Type B pancreatic cell (in vitro differentiated cells): ENCODE data around the gene UBE2A. TPM values are rescaled to one million over a fixed set of nuclear protein-coding genes. Genes with fewer than 3 reads are reported as not detected.

Source experiments
- DNase-seq: peaks from one replicate; pipeline ENCODE4 v3.0.0; 2021; ENCODE audit warnings: mixed read lengths; ENCODE audit not compliant: unreplicated experiment; ENCODE audit errors: extremely low spot score
- H3K27ac Mint-ChIP-seq: 2 replicates; pipeline ENCODE4 v1.8.0; 2021; ENCODE audit warnings: mild to moderate bottlenecking, mixed read lengths
- H3K27me3 Mint-ChIP-seq: 2 replicates; pipeline ENCODE4 v1.8.0; 2021; ENCODE audit warnings: mixed read lengths
- H3K36me3 Mint-ChIP-seq: 2 replicates; pipeline ENCODE4 v1.8.0; 2021; ENCODE audit warnings: mixed read lengths
- H3K4me1 Mint-ChIP-seq: one replicate; pipeline ENCODE4 v1.8.0; 2021; ENCODE audit warnings: mixed read lengths; ENCODE audit not compliant: unreplicated experiment
- H3K4me3 Mint-ChIP-seq: 2 replicates; pipeline ENCODE4 v1.8.0; 2021; ENCODE audit warnings: mild to moderate bottlenecking, mixed read lengths
- H3K9me3 Mint-ChIP-seq: 2 replicates; pipeline ENCODE4 v1.8.0; 2021; ENCODE audit warnings: mixed read lengths
- total RNA-seq: library from RNA; stranded (reverse); gene quantifications from 2 replicates; pipeline ENCODE4 v1.2.1, GENCODE V29; 2021; ENCODE audit warnings: low replicate concordance
- TF ChIP-seq, protein P1 (sequence below): fragments of 200-600 bp; sonication (generic); conservative IDR thresholded peaks from 2 replicates; pipeline ENCODE4 v1.5.0; 2021; ENCODE audit warnings: antibody characterized with exemption, mild to moderate bottlenecking

UBE2A gene
- total RNA-seq, 1 donor from 2014 or later = 54.1 TPM

- peaks cover 4% of the 10 kb centered on the region for H3K9me3 Mint-ChIP-seq
Measured at GRCh38 chrX:119604766-119605463, 30.6 kb downstream of the UBE2A start.

DNA sequence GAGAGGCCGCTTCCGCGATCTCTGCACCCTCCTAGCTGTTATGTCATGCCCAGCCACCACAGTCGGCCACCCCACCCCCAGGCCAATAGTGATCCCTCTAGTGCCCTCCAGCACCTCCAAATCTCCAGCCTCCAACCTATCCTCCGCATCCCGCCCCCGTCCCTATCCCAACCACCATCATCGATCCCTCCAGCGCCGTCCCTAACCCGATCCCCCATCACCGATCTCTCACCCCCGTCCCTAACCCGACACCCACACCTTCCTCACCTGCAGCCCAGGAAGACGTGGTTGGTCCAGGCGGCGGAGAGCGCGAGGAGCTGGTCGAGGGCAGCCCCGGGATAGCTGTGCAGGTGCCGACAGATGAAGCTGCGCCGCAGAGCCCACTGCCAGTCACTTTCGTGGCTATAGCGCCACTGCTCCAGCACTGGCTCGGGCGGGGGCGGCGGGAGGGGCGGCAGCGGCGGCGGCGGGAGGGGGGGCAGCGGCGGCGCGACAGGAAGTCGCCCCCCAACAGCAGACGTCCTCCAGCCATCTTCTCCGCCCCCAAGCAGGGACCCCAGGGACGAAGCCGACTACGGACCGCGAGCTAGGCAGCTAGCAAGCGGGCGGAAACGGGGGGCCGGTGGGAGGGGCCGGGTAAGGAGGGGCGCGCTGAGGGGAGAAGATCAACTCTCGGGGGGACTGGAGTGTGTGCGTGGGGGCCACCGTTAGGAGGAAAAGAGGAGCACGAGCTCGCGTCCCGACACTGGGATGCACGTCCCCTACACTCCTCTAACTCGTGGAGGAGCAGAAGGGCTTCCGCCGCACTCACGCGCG lies 31.3 kb downstream of the UBE2A start:
- Mint-ChIP-seq H3K4me3 (peak overlapping the region; percentile 96), H3K4me1 (peaks cover 8% of the 10 kb centered on the region), H3K36me3 (peaks cover 4% of the 10 kb centered on the region), H3K27ac (peak overlapping the region; percentile 93), H3K27me3 (no peaks in the 10 kb centered on the region), H3K9me3 (peaks cover 4% of the 10 kb centered on the region)
- TF ChIP-seq, protein P1, sequence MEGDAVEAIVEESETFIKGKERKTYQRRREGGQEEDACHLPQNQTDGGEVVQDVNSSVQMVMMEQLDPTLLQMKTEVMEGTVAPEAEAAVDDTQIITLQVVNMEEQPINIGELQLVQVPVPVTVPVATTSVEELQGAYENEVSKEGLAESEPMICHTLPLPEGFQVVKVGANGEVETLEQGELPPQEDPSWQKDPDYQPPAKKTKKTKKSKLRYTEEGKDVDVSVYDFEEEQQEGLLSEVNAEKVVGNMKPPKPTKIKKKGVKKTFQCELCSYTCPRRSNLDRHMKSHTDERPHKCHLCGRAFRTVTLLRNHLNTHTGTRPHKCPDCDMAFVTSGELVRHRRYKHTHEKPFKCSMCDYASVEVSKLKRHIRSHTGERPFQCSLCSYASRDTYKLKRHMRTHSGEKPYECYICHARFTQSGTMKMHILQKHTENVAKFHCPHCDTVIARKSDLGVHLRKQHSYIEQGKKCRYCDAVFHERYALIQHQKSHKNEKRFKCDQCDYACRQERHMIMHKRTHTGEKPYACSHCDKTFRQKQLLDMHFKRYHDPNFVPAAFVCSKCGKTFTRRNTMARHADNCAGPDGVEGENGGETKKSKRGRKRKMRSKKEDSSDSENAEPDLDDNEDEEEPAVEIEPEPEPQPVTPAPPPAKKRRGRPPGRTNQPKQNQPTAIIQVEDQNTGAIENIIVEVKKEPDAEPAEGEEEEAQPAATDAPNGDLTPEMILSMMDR = no peak
- DNase-seq = no peak

More at GRCh38 chrX:119604766-119605463, 30.6 kb downstream of the UBE2A start:
- DNase-seq = no peak
- Mint-ChIP-seq H3K27ac (peak overlapping the region; percentile 40), H3K36me3 (peaks cover 4% of the 10 kb centered on the region), H3K27me3 (no peaks in the 10 kb centered on the region), H3K4me1 (peaks cover 8% of the 10 kb centered on the region), H3K4me3 (peak overlapping the region; percentile 93)
- TF ChIP-seq, protein P1 = no peak

- Mint-ChIP-seq H3K9me3 (peaks cover 4% of the 10 kb centered on the region), H3K36me3 (peaks cover 4% of the 10 kb centered on the region), H3K27me3 (no peaks in the 10 kb centered on the region), H3K27ac (peak within 1 kb of the TSS; percentile 93), H3K4me1 (peaks cover 8% of the 10 kb centered on the region), H3K4me3 (peak within 1 kb of the TSS; percentile 96)
- peak; percentile 84 for DNase-seq
- TF ChIP-seq, protein P1 = no peak
Measured at GRCh38 chrX:119606280-119607017, 32.1 kb downstream of the UBE2A start, which contains the start of gene NKRF. Gene NKRF (minus strand): TSS chrX:119606424.

DNA sequence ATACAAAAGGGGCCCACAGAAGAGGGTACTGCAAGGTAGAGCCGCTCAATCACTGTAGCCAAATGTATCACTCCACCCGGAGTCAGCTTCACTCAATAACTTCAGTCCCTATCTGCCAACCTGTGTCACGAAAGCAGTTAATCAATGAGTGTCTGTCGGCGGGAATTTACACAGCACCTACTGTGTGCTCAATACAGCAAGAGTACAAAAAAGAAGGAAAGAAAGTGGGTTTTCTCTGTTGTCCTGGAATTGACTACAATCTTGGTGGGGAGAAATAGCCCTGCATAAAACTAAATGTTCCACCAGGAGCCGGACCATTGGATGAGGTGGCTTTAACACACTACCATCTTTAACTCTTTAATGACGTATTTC lies 32.6 kb downstream of the UBE2A start:
- Mint-ChIP-seq H3K4me3 (peak overlapping the region; percentile 96), H3K9me3 (peaks cover 4% of the 10 kb centered on the region), H3K27me3 (no peaks in the 10 kb centered on the region), H3K4me1 (peaks cover 8% of the 10 kb centered on the region), H3K27ac (peak overlapping the region; percentile 93), H3K36me3 (peaks cover under 1% of the 10 kb centered on the region)
- TF ChIP-seq, protein P1 = no peak
- no peak for DNase-seq

DNA sequence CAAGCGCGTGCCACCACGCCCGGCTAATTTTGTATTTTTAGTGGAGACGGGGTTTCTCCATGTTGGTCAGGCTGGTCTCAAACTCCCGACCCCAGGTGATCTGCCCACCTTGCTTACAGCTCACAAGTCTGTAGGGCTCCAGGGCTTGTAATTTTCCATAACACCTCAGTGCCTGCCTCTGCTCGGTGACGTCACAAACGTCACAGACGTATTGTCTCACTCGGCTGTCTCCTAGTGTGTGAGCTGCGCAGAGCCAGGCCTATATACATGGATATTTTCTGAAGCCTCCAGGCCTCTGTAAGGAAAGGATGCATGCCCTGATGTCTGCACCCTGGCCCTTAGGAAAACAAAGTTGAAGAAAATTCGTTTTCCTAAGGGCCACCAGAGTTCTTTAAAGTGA lies 40.4 kb downstream of the UBE2A start:
- Mint-ChIP-seq H3K4me3 (no peak overlapping the region), H3K4me1 (peaks cover under 1% of the 10 kb centered on the region), H3K36me3 (no peaks in the 10 kb centered on the region), H3K27me3 (no peaks in the 10 kb centered on the region), H3K27ac (no peak overlapping the region), H3K9me3 (no peaks in the 10 kb centered on the region)
- no peak for DNase-seq
- TF ChIP-seq, protein P1 = no peak
